Tibial nerve (tissue), 4 donors: ENCODE measurements around the gene NEURL2. TPM values are rescaled to one million over a fixed set of nuclear protein-coding genes. Genes with fewer than 3 reads are reported as not detected.

Source experiments
- DNase-seq, 2 donors: peaks; one replicate each; pipeline ENCODE4 v3.0.0-alpha.2; 2019; ENCODE audit warnings: low spot score in 2 of 2
- H3K27ac ChIP-seq, 4 donors: fragments of 200-600 bp; sonication (generic) in 3 of 4; one replicate each; pipeline ENCODE4 v1.5.1; 2017 to 2019; ENCODE audit warnings: mild to moderate bottlenecking in 1 of 4
- H3K27me3 ChIP-seq, 2 donors: fragments of 200-600 bp; sonication (generic) in 1 of 2; one replicate each; pipeline versions ENCODE4 v1.5.1 to v1.6.0; 2017 to 2019
- H3K36me3 ChIP-seq, 3 donors: fragments of 200-600 bp; sonication (generic); one replicate each; pipeline ENCODE4 v1.5.1; 2018 to 2019
- H3K4me1 ChIP-seq, 4 donors: fragments of 200-600 bp; sonication (generic) in 3 of 4; one replicate each; pipeline ENCODE4 v1.5.1; 2017 to 2019
- H3K4me3 ChIP-seq, 4 donors: fragments of 200-600 bp; sonication (generic) in 3 of 4; one replicate each; pipeline ENCODE4 v1.5.1; 2017 to 2019; ENCODE audit warnings: mild to moderate bottlenecking in 1 of 4, moderate library complexity in 1 of 4
- H3K9me3 ChIP-seq, 4 donors: fragments of 200-600 bp; sonication (generic) in 3 of 4; one replicate each; pipeline ENCODE4 v1.5.1; 2017 to 2019
- EP300 ChIP-seq, 2 donors: sonication (generic); formaldehyde crosslinking; IDR thresholded peaks; one replicate each; pipeline ENCODE4 v1.6.1; 2017; ENCODE audit warnings: antibody characterized with exemption in 2 of 2, mild to moderate bottlenecking in 1 of 2
- POLR2A ChIP-seq, 2 donors: fragments of 450-650 bp; IDR thresholded peaks; one replicate each; pipeline ENCODE4 v1.6.1; 2017; ENCODE audit warnings: antibody characterized with exemption in 2 of 2, mild to moderate bottlenecking in 2 of 2, moderate library complexity in 2 of 2
- WGBS, 2 donors: methylation state at CpG; one replicate each; pipeline ENCODE4 v1.1.5; 2018; 5-methylcytosine and 5-hydroxymethylcytosine counted together
- total RNA-seq, 4 donors: library from RNA; depleted of rRNA; stranded (reverse); fragments of >200 nt; gene quantifications; one replicate each; pipeline ENCODE4 v1.1.0, GENCODE V29; 2016
- TF ChIP-seq, protein P1 (sequence below), 5 experiments: fragments of 200-600 bp in 3 of 5; fragments of 450-650 bp in 2 of 5; sonication (generic) in 3 of 5; IDR thresholded peaks; one replicate each; pipeline ENCODE4 v1.5.1; 2016 to 2019; ENCODE audit warnings: antibody characterized with exemption in 5 of 5, mild to moderate bottlenecking in 3 of 5, moderate library complexity in 2 of 5

NEURL2 gene
- total RNA-seq, 4 donors from 2014 or later = 7.7 to 42.9 (median 15.6) TPM

DNA sequence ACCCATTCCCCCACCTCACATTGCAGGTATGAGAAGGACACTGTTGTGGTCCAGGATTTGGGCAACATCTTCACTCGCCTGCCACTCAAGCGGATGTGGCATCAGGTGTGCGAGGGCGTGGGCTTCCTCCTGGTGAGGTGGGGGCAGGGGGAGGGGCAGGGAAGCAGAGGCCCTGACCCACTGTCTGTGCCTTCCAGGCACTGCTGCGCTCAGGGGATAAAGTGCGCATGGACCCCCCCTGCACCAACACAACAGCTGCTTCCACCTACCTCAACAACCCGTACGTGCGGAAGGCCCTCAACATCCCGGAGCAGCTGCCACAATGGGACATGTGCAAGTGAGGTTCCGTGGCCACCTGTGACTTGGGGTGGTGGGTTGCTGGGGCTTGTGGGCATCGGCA, 3.8 kb upstream of the NEURL2 start:
- Histone ChIP-seq H3K27ac (no peak overlapping the region), H3K9me3 (no peaks in the 10 kb centered on the region), H3K4me1 (peaks cover 0 to 24% (median 18%) of the 10 kb centered on the region in 4 donors), H3K4me3 (no peak overlapping the region), H3K27me3 (no peaks in the 10 kb centered on the region), H3K36me3 (peaks cover 0 to 77% (median 31%) of the 10 kb centered on the region in 3 donors)
- no peak for DNase-seq
- no peak for TF ChIP-seq EP300 (IDR thresholded peaks at IDR 0.05)
- WGBS, 2 donors = 73 to 79% methylated on average over 6 to 10 of the region's 12 CpGs

DNA sequence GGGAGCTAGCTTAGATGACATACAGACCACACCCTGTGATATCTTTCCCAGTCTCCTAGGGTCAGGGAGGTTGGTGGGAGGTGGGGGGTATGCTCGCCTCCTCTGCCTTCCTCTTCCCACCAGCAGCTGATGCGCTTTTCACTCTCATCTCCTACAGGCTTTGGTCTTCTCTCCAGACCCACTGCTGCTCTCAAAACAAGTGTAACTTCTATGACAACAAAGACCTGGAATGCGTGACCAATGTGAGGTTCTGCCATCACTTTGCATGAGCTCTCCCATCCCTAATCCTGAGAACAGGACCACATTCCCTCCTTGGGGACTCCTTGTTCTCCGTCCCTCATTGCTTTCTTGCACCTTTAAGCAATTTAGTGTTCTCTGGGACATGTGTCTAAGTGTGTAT, 2.8 kb upstream of the NEURL2 start:
- 78 to 94% methylated on average over 4 of the region's 4 CpGs for WGBS, 2 donors
- TF ChIP-seq EP300 (IDR thresholded peaks at IDR 0.05) = no peak
- no peak for TF ChIP-seq POLR2A (IDR thresholded peaks at IDR 0.05)
- TF ChIP-seq, protein P1, sequence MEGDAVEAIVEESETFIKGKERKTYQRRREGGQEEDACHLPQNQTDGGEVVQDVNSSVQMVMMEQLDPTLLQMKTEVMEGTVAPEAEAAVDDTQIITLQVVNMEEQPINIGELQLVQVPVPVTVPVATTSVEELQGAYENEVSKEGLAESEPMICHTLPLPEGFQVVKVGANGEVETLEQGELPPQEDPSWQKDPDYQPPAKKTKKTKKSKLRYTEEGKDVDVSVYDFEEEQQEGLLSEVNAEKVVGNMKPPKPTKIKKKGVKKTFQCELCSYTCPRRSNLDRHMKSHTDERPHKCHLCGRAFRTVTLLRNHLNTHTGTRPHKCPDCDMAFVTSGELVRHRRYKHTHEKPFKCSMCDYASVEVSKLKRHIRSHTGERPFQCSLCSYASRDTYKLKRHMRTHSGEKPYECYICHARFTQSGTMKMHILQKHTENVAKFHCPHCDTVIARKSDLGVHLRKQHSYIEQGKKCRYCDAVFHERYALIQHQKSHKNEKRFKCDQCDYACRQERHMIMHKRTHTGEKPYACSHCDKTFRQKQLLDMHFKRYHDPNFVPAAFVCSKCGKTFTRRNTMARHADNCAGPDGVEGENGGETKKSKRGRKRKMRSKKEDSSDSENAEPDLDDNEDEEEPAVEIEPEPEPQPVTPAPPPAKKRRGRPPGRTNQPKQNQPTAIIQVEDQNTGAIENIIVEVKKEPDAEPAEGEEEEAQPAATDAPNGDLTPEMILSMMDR (IDR thresholded peaks at IDR 0.05) = no peak
- no peak for DNase-seq

DNA sequence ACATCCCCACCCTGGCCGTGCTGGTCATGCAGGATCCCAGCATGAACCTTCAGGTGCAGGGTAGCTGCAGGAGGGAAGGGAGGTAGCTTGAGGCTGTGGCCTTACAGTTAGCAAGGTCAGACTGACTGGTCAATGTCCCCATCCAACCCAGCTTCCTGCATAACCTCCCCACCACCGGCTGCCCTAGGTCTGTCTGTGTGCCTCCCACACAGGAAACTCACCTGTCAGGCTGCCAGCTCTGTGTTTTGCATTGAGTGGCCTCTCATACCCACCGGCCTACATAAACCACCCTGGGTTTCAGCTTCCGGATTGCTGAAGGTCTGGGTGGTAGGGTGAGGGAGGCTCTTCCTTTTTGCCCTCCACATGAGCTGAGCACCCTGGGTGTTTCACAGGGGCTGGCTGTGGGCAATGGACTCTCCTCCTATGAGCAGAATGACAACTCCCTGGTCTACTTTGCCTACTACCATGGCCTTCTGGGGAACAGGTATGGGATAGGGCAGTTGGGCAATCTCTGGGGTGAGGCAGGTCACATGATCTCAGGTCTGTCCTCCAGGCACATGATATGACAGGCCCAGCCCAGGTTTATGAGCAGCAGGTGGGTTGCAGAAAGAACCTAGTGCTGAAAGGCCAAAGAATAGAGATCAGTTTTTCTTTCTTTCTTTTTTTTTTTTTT, 2.0 kb upstream of the NEURL2 start:
- H3K27ac ChIP-seq = no peak overlapping the region
- WGBS, 2 donors = 75 to 87% methylated on average over 4 of the region's 4 CpGs
- H3K36me3 ChIP-seq = peaks cover 0 to 64% (median 31%) of the 10 kb centered on the region in 3 donors
- no peaks in the 10 kb centered on the region for H3K27me3 ChIP-seq
- H3K4me3 ChIP-seq = no peak overlapping the region
- no peaks in the 10 kb centered on the region for H3K9me3 ChIP-seq
- TF ChIP-seq POLR2A (IDR thresholded peaks at IDR 0.05) (no peak), EP300 (IDR thresholded peaks at IDR 0.05) (no peak)
- TF ChIP-seq, protein P1 (IDR thresholded peaks at IDR 0.05) = no peak
- peaks cover 0 to 36% (median 20%) of the 10 kb centered on the region in 4 donors for H3K4me1 ChIP-seq
- no peak for DNase-seq

More for the DNA sequence above, 2.8 kb upstream of the NEURL2 start:
- no peak overlapping the region for H3K4me3 ChIP-seq
- no peaks in the 10 kb centered on the region for H3K27me3 ChIP-seq
- peaks cover 0 to 33% (median 20%) of the 10 kb centered on the region in 4 donors for H3K4me1 ChIP-seq
- H3K36me3 ChIP-seq = peaks cover 0 to 67% (median 31%) of the 10 kb centered on the region in 3 donors
- H3K9me3 ChIP-seq = no peaks in the 10 kb centered on the region
- H3K27ac ChIP-seq = no peak overlapping the region

DNA sequence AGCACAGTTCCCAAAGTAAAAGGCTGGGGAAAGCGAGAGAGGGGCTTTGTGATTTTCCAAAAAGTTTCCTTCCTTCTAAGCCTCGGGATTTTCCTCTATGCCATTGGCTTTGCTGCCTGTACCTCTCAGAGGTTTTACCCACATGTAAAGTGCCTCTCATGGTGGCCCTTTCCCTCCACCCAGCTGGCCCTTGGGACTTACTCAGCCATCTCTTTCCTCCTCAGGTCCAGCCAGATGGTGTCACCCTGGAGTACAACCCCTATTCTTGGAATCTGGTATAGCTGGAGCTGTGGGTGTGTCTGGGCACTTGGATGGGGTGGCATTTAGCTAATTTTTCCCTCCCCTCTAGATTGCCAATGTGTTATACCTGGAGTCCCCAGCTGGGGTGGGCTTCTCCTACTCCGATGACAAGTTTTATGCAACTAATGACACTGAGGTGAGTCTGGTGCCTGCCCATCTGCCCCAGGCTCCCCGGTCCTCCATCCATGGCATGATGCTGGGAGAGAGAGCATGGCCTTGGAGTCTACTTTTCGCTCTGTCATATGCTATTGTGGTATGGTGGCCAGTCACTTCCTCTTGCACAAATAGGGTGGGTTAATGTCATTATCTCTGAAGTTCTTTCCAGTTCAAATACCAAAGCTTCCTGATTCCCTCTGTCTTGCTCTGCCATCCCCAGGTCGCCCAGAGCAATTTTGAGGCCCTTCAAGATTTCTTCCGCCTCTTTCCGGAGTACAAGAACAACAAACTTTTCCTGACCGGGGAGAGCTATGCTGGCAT, 1.2 kb upstream of the NEURL2 start:
- no peak for DNase-seq
- H3K27ac ChIP-seq = peak overlapping the region in 2 of 4 donors; percentile 86

More for the DNA sequence above, 1.2 kb upstream of the NEURL2 start:
- Histone ChIP-seq H3K4me3 (peak overlapping the region in 3 of 4 donors; percentile 60 to 85 (median 64)), H3K9me3 (no peaks in the 10 kb centered on the region), H3K27me3 (no peaks in the 10 kb centered on the region), H3K36me3 (peaks cover 0 to 64% (median 31%) of the 10 kb centered on the region in 3 donors), H3K4me1 (peaks cover 0 to 36% (median 20%) of the 10 kb centered on the region in 4 donors)
- 72 to 90% methylated on average over 9 of the region's 9 CpGs for WGBS, 2 donors
- no peak for TF ChIP-seq EP300 (IDR thresholded peaks at IDR 0.05)
- no peak for TF ChIP-seq POLR2A (IDR thresholded peaks at IDR 0.05)
- TF ChIP-seq, protein P1 (IDR thresholded peaks at IDR 0.05) = no peak
